K562 (cell line): Measurements from ENCODE around the gene BRICD5. TPM values are rescaled to one million over a fixed set of nuclear protein-coding genes. Genes with fewer than 3 reads are reported as not detected.

ENCODE experiments used
- CBFA2T3 ChIP-seq: fragments of 450-650 bp; IDR thresholded peaks from 2 replicates; pipeline ENCODE4 v1.6.1; 2017
- ETV5 ChIP-seq: sonication (generic); formaldehyde crosslinking; IDR thresholded peaks from 2 replicates; pipeline ENCODE4 v1.4.0; 2020; ENCODE audit warnings: low read depth, mild to moderate bottlenecking, missing genetic modification reagents
- MED1 ChIP-seq: sonication (generic); formaldehyde crosslinking; IDR thresholded peaks from 2 replicates; pipeline ENCODE4 v1.8.1; 2023; ENCODE audit warnings: missing genetic modification reagents, borderline replicate concordance
- PPARD ChIP-seq: fragments of 250-450 bp; sonication (Bioruptor Pico); IDR thresholded peaks from 2 replicates; pipeline ENCODE4 v1.8.0; 2022; ENCODE audit warnings: inconsistent platforms, mild to moderate bottlenecking, moderate library complexity
- RFX1 ChIP-seq: fragments of 450-650 bp; IDR thresholded peaks from 2 replicates; pipeline ENCODE4 v1.6.1; 2016; ENCODE audit warnings: mild to moderate bottlenecking, moderate library complexity
- ZNF778 ChIP-seq: fragments of 450-650 bp; formaldehyde crosslinking; IDR thresholded peaks from 2 replicates; pipeline ENCODE4 v1.4.0; 2020; ENCODE audit warnings: mild to moderate bottlenecking, moderate library complexity
- polyA plus RNA-seq, 8 experiments: library from polyadenylated mRNA; depleted of rRNA in 4 of 8; stranded (reverse) in 5 of 8; unstranded in 3 of 8; fragments of >200 nt; fragmentation: Nextera tagmentation in 2 of 8; fragmentation: Illumina TruSeq in 1 of 8; extraction: Ambion mirVana in 2 of 8; extraction: Trizol in 1 of 8; gene quantifications; 2 replicates each; pipeline versions ENCODE4 v1.2.1 to v1.2.3, GENCODE V29; 2011 to 2014; ENCODE audit warnings: inconsistent platforms in 1 of 8, missing spikeins in 1 of 8
- total RNA-seq, 7 experiments: library from RNA; depleted of rRNA in 6 of 7; stranded (reverse); fragments of >200 nt in 6 of 7; fragmentation: Illumina TruSeq in 2 of 7; extraction: Trizol in 2 of 7; gene quantifications; 2 replicates each; pipeline versions ENCODE4 v1.2.1 to v1.2.3, GENCODE V29; 2011 to 2021; ENCODE audit warnings: low replicate concordance in 1 of 7
- TF ChIP-seq, protein P1 (sequence below), 2 experiments: fragments of 450-650 bp in 1 of 2; sonication (generic) in 1 of 2; formaldehyde crosslinking in 1 of 2; IDR thresholded peaks; 2 replicates each; pipeline versions ENCODE4 v1.7.1 to v1.9.0; 2016 to 2022; ENCODE audit warnings: inconsistent platforms in 1 of 2, mild to moderate bottlenecking in 1 of 2, missing genetic modification reagents in 1 of 2
- TF ChIP-seq, protein P2 (sequence below): fragments of 250-450 bp; sonication (Bioruptor Pico); IDR thresholded peaks from 2 replicates; pipeline ENCODE4 v1.5.0; 2020; ENCODE audit warnings: mild to moderate bottlenecking, borderline replicate concordance
- TF ChIP-seq, protein P3 (sequence below): sonication (generic); formaldehyde crosslinking; IDR thresholded peaks from 2 replicates; pipeline ENCODE4 v1.8.0; 2022; ENCODE audit warnings: missing genetic modification reagents, mild to moderate bottlenecking, borderline replicate concordance
- TF ChIP-seq, protein P4 (sequence below), 3 experiments: fragments of 200-800 bp in 1 of 3; sonication (Bioruptor generic) in 1 of 3; sonication (generic) in 1 of 3; formaldehyde crosslinking in 1 of 3; IDR thresholded peaks; 2 replicates each; pipeline versions ENCODE4 v1.6.1 to v1.8.0; 2016 to 2022; ENCODE audit warnings: mild to moderate bottlenecking in 2 of 3, missing compliant biosample characterization in 2 of 3, missing genetic modification characterization in 2 of 3, missing genetic modification reagents in 1 of 3

Gene BRICD5
- total and polyA plus RNA-seq, 9 of the 15 experiments (the other 6 are each of a cell fraction or from before 2014, with no cell fraction given), result 0.24 to 15.1 (median 2.4) TPM; not detected in 1

DNA sequence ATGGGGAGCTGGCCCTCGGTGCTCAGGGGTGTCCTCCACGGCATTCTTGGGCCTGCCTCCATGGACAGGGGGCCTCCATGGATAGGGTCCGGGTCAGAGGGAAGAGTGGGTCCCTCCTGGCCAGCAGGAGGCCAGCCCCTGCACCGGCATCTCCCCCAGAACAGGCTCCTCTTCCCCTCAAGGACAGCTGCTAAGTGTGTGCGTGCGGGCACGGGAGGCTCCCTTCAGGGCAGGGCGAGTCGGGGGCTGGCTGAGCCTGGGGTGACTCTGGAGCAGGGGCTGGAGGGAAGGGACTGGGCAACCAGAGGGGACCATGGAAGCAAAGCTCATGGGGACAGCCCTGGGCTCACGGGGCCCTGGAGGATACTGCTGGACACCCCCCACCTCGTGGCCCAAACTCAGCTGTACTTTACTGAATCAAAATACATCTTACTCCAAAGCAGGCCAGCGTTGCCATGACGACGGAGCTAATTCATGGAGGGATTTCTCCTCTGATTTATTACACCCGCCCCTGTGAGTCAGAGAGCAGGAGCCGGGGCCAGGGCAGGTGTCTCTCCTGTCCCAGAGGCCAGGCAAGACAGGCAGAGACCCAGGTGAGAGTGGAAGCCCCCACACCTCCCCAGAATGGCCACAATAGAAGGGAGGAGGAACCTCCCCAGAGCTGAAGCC lies 16.4 kb downstream of the BRICD5 start (continued):
- TF ChIP-seq, protein P1, sequence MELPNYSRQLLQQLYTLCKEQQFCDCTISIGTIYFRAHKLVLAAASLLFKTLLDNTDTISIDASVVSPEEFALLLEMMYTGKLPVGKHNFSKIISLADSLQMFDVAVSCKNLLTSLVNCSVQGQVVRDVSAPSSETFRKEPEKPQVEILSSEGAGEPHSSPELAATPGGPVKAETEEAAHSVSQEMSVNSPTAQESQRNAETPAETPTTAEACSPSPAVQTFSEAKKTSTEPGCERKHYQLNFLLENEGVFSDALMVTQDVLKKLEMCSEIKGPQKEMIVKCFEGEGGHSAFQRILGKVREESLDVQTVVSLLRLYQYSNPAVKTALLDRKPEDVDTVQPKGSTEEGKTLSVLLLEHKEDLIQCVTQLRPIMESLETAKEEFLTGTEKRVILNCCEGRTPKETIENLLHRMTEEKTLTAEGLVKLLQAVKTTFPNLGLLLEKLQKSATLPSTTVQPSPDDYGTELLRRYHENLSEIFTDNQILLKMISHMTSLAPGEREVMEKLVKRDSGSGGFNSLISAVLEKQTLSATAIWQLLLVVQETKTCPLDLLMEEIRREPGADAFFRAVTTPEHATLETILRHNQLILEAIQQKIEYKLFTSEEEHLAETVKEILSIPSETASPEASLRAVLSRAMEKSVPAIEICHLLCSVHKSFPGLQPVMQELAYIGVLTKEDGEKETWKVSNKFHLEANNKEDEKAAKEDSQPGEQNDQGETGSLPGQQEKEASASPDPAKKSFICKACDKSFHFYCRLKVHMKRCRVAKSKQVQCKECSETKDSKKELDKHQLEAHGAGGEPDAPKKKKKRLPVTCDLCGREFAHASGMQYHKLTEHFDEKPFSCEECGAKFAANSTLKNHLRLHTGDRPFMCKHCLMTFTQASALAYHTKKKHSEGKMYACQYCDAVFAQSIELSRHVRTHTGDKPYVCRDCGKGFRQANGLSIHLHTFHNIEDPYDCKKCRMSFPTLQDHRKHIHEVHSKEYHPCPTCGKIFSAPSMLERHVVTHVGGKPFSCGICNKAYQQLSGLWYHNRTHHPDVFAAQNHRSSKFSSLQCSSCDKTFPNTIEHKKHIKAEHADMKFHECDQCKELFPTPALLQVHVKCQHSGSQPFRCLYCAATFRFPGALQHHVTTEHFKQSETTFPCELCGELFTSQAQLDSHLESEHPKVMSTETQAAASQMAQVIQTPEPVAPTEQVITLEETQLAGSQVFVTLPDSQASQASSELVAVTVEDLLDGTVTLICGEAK (IDR thresholded peaks at IDR 0.05), result no peak
- TF ChIP-seq, protein P1 (CRISPR knock-in tag; IDR thresholded peaks at IDR 0.05), result no peak
- TF ChIP-seq ETV5 (CRISPR knock-in tag) (no peak), MED1 (no peak), PPARD (CRISPR knock-in tag) (no peak), CBFA2T3 (no peak), ZNF778 (CRISPR knock-in tag) (no peak), RFX1 (peak; percentile 95)
- TF ChIP-seq, protein P2, sequence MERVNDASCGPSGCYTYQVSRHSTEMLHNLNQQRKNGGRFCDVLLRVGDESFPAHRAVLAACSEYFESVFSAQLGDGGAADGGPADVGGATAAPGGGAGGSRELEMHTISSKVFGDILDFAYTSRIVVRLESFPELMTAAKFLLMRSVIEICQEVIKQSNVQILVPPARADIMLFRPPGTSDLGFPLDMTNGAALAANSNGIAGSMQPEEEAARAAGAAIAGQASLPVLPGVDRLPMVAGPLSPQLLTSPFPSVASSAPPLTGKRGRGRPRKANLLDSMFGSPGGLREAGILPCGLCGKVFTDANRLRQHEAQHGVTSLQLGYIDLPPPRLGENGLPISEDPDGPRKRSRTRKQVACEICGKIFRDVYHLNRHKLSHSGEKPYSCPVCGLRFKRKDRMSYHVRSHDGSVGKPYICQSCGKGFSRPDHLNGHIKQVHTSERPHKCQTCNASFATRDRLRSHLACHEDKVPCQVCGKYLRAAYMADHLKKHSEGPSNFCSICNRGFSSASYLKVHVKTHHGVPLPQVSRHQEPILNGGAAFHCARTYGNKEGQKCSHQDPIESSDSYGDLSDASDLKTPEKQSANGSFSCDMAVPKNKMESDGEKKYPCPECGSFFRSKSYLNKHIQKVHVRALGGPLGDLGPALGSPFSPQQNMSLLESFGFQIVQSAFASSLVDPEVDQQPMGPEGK (CRISPR knock-in tag), result no peak
- TF ChIP-seq, protein P3, sequence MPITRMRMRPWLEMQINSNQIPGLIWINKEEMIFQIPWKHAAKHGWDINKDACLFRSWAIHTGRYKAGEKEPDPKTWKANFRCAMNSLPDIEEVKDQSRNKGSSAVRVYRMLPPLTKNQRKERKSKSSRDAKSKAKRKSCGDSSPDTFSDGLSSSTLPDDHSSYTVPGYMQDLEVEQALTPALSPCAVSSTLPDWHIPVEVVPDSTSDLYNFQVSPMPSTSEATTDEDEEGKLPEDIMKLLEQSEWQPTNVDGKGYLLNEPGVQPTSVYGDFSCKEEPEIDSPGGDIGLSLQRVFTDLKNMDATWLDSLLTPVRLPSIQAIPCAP (CRISPR knock-in tag), result no peak
- TF ChIP-seq, protein P4, sequence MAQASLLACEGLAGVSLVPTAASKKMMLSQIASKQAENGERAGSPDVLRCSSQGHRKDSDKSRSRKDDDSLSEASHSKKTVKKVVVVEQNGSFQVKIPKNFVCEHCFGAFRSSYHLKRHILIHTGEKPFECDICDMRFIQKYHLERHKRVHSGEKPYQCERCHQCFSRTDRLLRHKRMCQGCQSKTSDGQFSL (CRISPR knock-in tag; IDR thresholded peaks at IDR 0.05), result peak; percentile 41; the same call in 1 of the 2 replicates
- TF ChIP-seq, protein P4 (tag; IDR thresholded peaks at IDR 0.05), result no peak
